SJSA1 (cell line): ENCODE results near the gene CRYL1. TPM values are rescaled to one million over a fixed set of nuclear protein-coding genes. Genes with fewer than 3 reads are reported as not detected.
A peak's percentile ranks its signal among the peaks of the same experiment; 100 is the strongest.

Experiments
- DNase-seq, 2 experiments: peaks; one replicate each; pipeline ENCODE4 v3.0.0-alpha.2; 2015 to 2020; ENCODE audit warnings: low spot score in 2 of 2, low read depth in 1 of 2
- H3K27ac ChIP-seq: fragments of 250-450 bp; sonication (Bioruptor Pico); 2 replicates; pipeline ENCODE4 v1.5.1; 2020; ENCODE audit warnings: mild to moderate bottlenecking, moderate library complexity
- H3K27me3 ChIP-seq: fragments of 250-450 bp; sonication (Bioruptor Pico); replicated peaks from 2 replicates; pipeline ENCODE4 v1.5.1; 2020; ENCODE audit warnings: mild to moderate bottlenecking, moderate library complexity
- H3K36me3 ChIP-seq: fragments of 250-450 bp; sonication (Bioruptor Pico); 2 replicates; pipeline ENCODE4 v1.5.1; 2020; ENCODE audit warnings: mild to moderate bottlenecking
- H3K4me1 ChIP-seq: fragments of 250-450 bp; sonication (Bioruptor Pico); replicated peaks from 2 replicates; pipeline ENCODE4 v1.6.1; 2021; ENCODE audit warnings: mild to moderate bottlenecking
- H3K4me3 ChIP-seq: fragments of 250-450 bp; sonication (Bioruptor Pico); 2 replicates; pipeline ENCODE4 v1.5.1; 2020; ENCODE audit warnings: mild to moderate bottlenecking
- H3K9me3 ChIP-seq: fragments of 250-450 bp; sonication (Bioruptor Pico); replicated peaks from 2 replicates; pipeline ENCODE4 v1.5.1; 2020; ENCODE audit warnings: mild to moderate bottlenecking
- total RNA-seq: library from RNA; depleted of rRNA; stranded (reverse); fragments of >200 nt; shearing (Covaris generic); gene quantifications from 2 replicates; pipeline ENCODE4 v1.2.3, GENCODE V29; 2014; rRNA removed

The CRYL1 gene
- total RNA-seq, 1 experiment from 2014 or later = 7.1 TPM

DNA sequence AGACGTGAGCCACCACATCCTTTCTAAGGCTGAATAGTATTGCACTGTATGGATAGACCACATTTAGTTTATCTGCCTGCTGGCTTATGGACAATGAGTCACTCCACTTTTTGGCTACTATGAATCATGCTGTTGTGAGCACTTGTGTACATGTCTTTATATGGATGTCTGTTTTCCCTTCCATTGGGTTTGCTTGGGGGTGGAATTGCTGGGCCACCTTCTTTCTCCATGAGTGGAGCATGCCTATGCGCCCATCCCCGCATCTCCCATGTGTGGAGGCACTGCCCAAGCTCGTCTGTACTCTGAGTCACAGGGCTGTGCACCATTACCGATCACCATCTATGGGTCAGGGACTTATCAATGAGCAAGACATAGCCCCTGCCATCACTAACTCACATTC, 166.3 kb downstream of the CRYL1 start:
- Histone ChIP-seq H3K4me3 (no peak overlapping the region), H3K4me1 (peaks cover 23% of the 10 kb centered on the region), H3K27ac (no peak overlapping the region), H3K9me3 (no peaks in the 10 kb centered on the region), H3K36me3 (no peaks in the 10 kb centered on the region), H3K27me3 (no peaks in the 10 kb centered on the region)
- DNase-seq = peak; percentile 76

- no peak for DNase-seq
- H3K27me3 ChIP-seq = no peaks in the 10 kb centered on the region
- H3K4me3 ChIP-seq = no peak overlapping the region
- no peaks in the 10 kb centered on the region for H3K9me3 ChIP-seq
- H3K27ac ChIP-seq = no peak overlapping the region
- no peaks in the 10 kb centered on the region for H3K36me3 ChIP-seq
- H3K4me1 ChIP-seq = peaks cover 12% of the 10 kb centered on the region
Measured at GRCh38 chr13:20358022-20358421, 167.6 kb downstream of the CRYL1 start.

- peaks cover 18% of the 10 kb centered on the region for H3K4me1 ChIP-seq
- H3K27ac ChIP-seq = no peak overlapping the region
- DNase-seq = no peak
Measured at GRCh38 chr13:20356444-20356843, 169.2 kb downstream of the CRYL1 start.

GRCh38 chr13:20354722-20355121, 170.9 kb downstream of the CRYL1 start:
- no peaks in the 10 kb centered on the region for H3K9me3 ChIP-seq
- H3K36me3 ChIP-seq = no peaks in the 10 kb centered on the region
- H3K4me1 ChIP-seq = peaks cover 25% of the 10 kb centered on the region
- H3K27me3 ChIP-seq = no peaks in the 10 kb centered on the region
- H3K27ac ChIP-seq = no peak overlapping the region
- H3K4me3 ChIP-seq = no peak overlapping the region
- no peak for DNase-seq

More at GRCh38 chr13:20356444-20356843, 169.2 kb downstream of the CRYL1 start:
- Histone ChIP-seq H3K27me3 (no peaks in the 10 kb centered on the region), H3K9me3 (no peaks in the 10 kb centered on the region), H3K4me3 (no peak overlapping the region), H3K36me3 (no peaks in the 10 kb centered on the region)

GRCh38 chr13:20353973-20354372, 171.7 kb downstream of the CRYL1 start:
- no peak overlapping the region for H3K27ac ChIP-seq
- no peaks in the 10 kb centered on the region for H3K27me3 ChIP-seq
- H3K36me3 ChIP-seq = no peaks in the 10 kb centered on the region
- DNase-seq = no peak
- H3K9me3 ChIP-seq = no peaks in the 10 kb centered on the region
- peaks cover 19% of the 10 kb centered on the region for H3K4me1 ChIP-seq
- H3K4me3 ChIP-seq = no peak overlapping the region

Other genes starting within 250 kb of the CRYL1 start
- gene IFT88, start 41.3 kb upstream of the CRYL1 start, total RNA-seq = 7.5 and 9.2 TPM in 2 replicates
- 2.5 and 4.3 TPM in 2 replicates for gene IL17D, start 177.8 kb upstream of the CRYL1 start, total RNA-seq
- 1.7 and 10.6 TPM in 2 replicates for gene EEF1AKMT1, start 248.1 kb upstream of the CRYL1 start, total RNA-seq